IMR-90 (cell line): ENCODE data around the gene ZNF785. TPM values are rescaled to one million over a fixed set of nuclear protein-coding genes. Genes with fewer than 3 reads are reported as not detected.

Source experiments
- ATAC-seq: fragments of 200-7000 bp; cut with Tn5 transposase; 2 replicates; pipeline ENCODE4 v1.9.1; 2020; ENCODE audit warnings: low read depth, mild to moderate bottlenecking, moderate library complexity
- BruUV-seq: library from RNA; stranded (reverse); fragments of 400-500 nt; replicated peaks from 2 replicates; lab custom pipeline; 2021; lab: Mats Ljungman, UMichigan
- CTCF ChIA-PET: fragments of 300-600 bp; formaldehyde crosslinking; extraction: SDS; loops from one replicate; lab custom pipeline; 2021; ENCODE audit warnings: antibody characterized with exemption; lab: Yijun Ruan, JAX
- POLR2A ChIA-PET: fragments of 300-600 bp; sonication (Branson Sonifier 250); formaldehyde crosslinking; loops from one replicate; lab custom pipeline; 2022; ENCODE audit warnings: antibody characterized with exemption; ENCODE audit not compliant: unreplicated experiment; lab: Charles Lee
- DNase-seq: peaks from one replicate; pipeline ENCODE4 v3.0.0; 2013
- H2AFZ ChIP-seq: replicated peaks from 2 replicates; pipeline ENCODE3; 2013; ENCODE audit warnings: low read length, mild to moderate bottlenecking; ENCODE audit not compliant: poor library complexity
- H2AK5ac ChIP-seq: 2 replicates; pipeline ENCODE4 v1.6.1; 2013; ENCODE audit warnings: low read depth, low read length, inconsistent platforms
- H2AK9ac ChIP-seq: replicated peaks from 2 replicates; pipeline ENCODE3; 2013; ENCODE audit warnings: mild to moderate bottlenecking, low read depth, low read length, moderate library complexity; ENCODE audit not compliant: poor library complexity
- H2BK120ac ChIP-seq: 2 replicates; pipeline ENCODE4 v1.6.1; 2013; ENCODE audit warnings: low read depth, low read length, inconsistent platforms
- H2BK15ac ChIP-seq: 3 replicates; pipeline ENCODE4 v1.6.1; 2013; ENCODE audit warnings: low read depth, low read length, inconsistent platforms
- H2BK20ac ChIP-seq: 2 replicates; pipeline ENCODE4 v1.6.1; 2013; ENCODE audit warnings: low read depth, mild to moderate bottlenecking, inconsistent platforms, low read length, moderate library complexity
- H2BK5ac ChIP-seq: 2 replicates; pipeline ENCODE4 v1.6.1; 2013; ENCODE audit warnings: mild to moderate bottlenecking, low read depth, low read length, inconsistent platforms; ENCODE audit not compliant: poor library complexity, severe bottlenecking
- H3K14ac ChIP-seq: replicated peaks from 2 replicates; pipeline ENCODE4 v1.6.1; 2013; ENCODE audit warnings: low read depth, low read length, inconsistent platforms
- H3K18ac ChIP-seq: 2 replicates; pipeline ENCODE4 v1.6.1; 2013; ENCODE audit warnings: low read depth, low read length, control low read depth
- H3K23ac ChIP-seq: 2 replicates; pipeline ENCODE4 v1.6.1; 2013; ENCODE audit warnings: low read depth, low read length, inconsistent platforms
- H3K27ac ChIP-seq: 2 replicates; pipeline ENCODE4 v1.5.1; 2013; ENCODE audit warnings: mild to moderate bottlenecking, control low read depth, low read length; ENCODE audit not compliant: insufficient read depth
- H3K27me3 ChIP-seq: 2 replicates; pipeline ENCODE4 v1.6.1; 2013; ENCODE audit warnings: low read length; ENCODE audit not compliant: control insufficient read depth, insufficient read depth
- H3K36me3 ChIP-seq: 2 replicates; pipeline ENCODE4 v1.6.1; 2013; ENCODE audit warnings: low read length, mixed read lengths; ENCODE audit not compliant: control insufficient read depth, insufficient read depth
- H3K4ac ChIP-seq: 2 replicates; pipeline ENCODE4 v1.6.1; 2013; ENCODE audit warnings: low read depth, low read length, inconsistent platforms
- H3K4me1 ChIP-seq: 2 replicates; pipeline ENCODE4 v1.6.1; 2013; ENCODE audit warnings: low read length, mixed read lengths; ENCODE audit not compliant: control insufficient read depth, insufficient read depth
- H3K4me2 ChIP-seq: 2 replicates; pipeline ENCODE4 v1.6.1; 2013; ENCODE audit warnings: low read depth, mild to moderate bottlenecking, control low read depth, low read length, moderate library complexity
- H3K4me3 ChIP-seq: 2 replicates; pipeline ENCODE4 v1.5.1; 2013; ENCODE audit warnings: low read depth, mild to moderate bottlenecking, control low read depth, low read length, moderate library complexity; ENCODE audit not compliant: insufficient read depth
- H3K56ac ChIP-seq: 2 replicates; pipeline ENCODE4 v1.6.1; 2013; ENCODE audit warnings: low read length, inconsistent platforms; ENCODE audit not compliant: insufficient read depth; ENCODE audit errors: extremely low read depth
- H3K79me1 ChIP-seq, 2 experiments: 2 replicates each; pipeline ENCODE4 v1.6.1; 2013; ENCODE audit warnings: low read length in 2 of 2, inconsistent platforms in 1 of 2, low read depth in 1 of 2
- H3K9ac ChIP-seq: 2 replicates; pipeline ENCODE4 v1.6.1; 2013; ENCODE audit warnings: low read depth, low read length, control low read depth
- H3K9me1 ChIP-seq: 2 replicates; pipeline ENCODE4 v1.6.1; 2013; ENCODE audit warnings: low read length, inconsistent platforms; ENCODE audit not compliant: insufficient read depth
- H3K9me3 ChIP-seq: 2 replicates; pipeline ENCODE4 v1.6.1; 2013; ENCODE audit warnings: low read length; ENCODE audit not compliant: control insufficient read depth, insufficient read depth
- H4K20me1 ChIP-seq: 2 replicates; pipeline ENCODE4 v1.6.1; 2013; ENCODE audit warnings: low read length, inconsistent platforms; ENCODE audit not compliant: insufficient read depth
- H4K5ac ChIP-seq: 2 replicates; pipeline ENCODE4 v1.6.1; 2013; ENCODE audit warnings: mild to moderate bottlenecking, low read depth, low read length, control low read depth
- H4K8ac ChIP-seq, 2 experiments: 2 replicates each; pipeline ENCODE4 v1.6.1; 2013; ENCODE audit warnings: low read depth in 2 of 2, low read length in 2 of 2, control low read depth in 1 of 2, inconsistent platforms in 1 of 2
- H4K91ac ChIP-seq: 2 replicates; pipeline ENCODE4 v1.6.1; 2013; ENCODE audit warnings: low read depth, low read length, inconsistent platforms; ENCODE audit not compliant: insufficient read depth
- BHLHE40 ChIP-seq: fragments of 150-350 bp; IDR thresholded peaks from 2 replicates; pipeline ENCODE4 v1.6.1; 2016; ENCODE audit warnings: mild to moderate bottlenecking, low read depth, low read length
- RAD21 ChIP-seq: IDR thresholded peaks from 2 replicates; pipeline ENCODE4 v1.6.1; 2012; ENCODE audit warnings: low read length, improper control_type of control experiment
- SMC3 ChIP-seq: fragments of 150-350 bp; IDR thresholded peaks from 2 replicates; pipeline ENCODE4 v1.6.1; 2016; ENCODE audit warnings: low read depth, mild to moderate bottlenecking, antibody characterized with exemption, low read length, moderate library complexity
- WGBS, 2 experiments: methylation state at CpG; one replicate each; pipeline versions ENCODE4 v1.1.5 to v1.1.7; 2013; ENCODE audit warnings: missing lambda C conversion rate in 2 of 2; ENCODE audit not compliant: insufficient read length in 1 of 2; ENCODE audit errors: extremely low coverage in 2 of 2; 5-methylcytosine and 5-hydroxymethylcytosine counted together
- dilution Hi-C: fragments of 300-500 bp; cut with HindIII; formaldehyde crosslinking; loops from one replicate; pipeline ENCODE4 v1.14.3; 2018; ENCODE audit warnings: low sequenced_read_pairs; ENCODE audit not compliant: unreplicated experiment
- in situ Hi-C: fragments of 300-500 bp; cut with MboI; formaldehyde crosslinking; loops from 3 replicates; pipeline ENCODE4 v1.14.3; 2019; ENCODE audit warnings: low sequenced_read_pairs, inconsistent platforms, mixed read lengths
- intact Hi-C: fragments of 100-400 bp; cut with micrococcal nuclease; formaldehyde crosslinking; loops from 2 replicates; pipeline ENCODE4 v1.10.0; 2022
- polyA plus RNA-seq, 3 experiments: library from polyadenylated mRNA; depleted of rRNA; stranded (reverse); fragments of >200 nt; gene quantifications; 2 replicates each; pipeline ENCODE4 v1.2.3, GENCODE V29; 2012; ENCODE audit warnings: low replicate concordance in 1 of 3
- total RNA-seq: library from RNA; depleted of rRNA; stranded (reverse); fragments of >200 nt; gene quantifications from 2 replicates; pipeline ENCODE4 v1.2.3, GENCODE V29; 2012
- TF ChIP-seq, protein P1 (sequence below): conservative IDR thresholded peaks from 2 replicates; pipeline ENCODE4 v1.5.1; 2012; ENCODE audit warnings: mild to moderate bottlenecking, low read depth, low read length, improper control_type of control experiment

The ZNF785 gene
- total and polyA plus RNA-seq, 2 of the 4 experiments (the other 2 are of a cell fraction) = 2.9 to 4.0 TPM

GRCh38 chr16:30615358-30616091 lies 30.0 kb upstream of the ZNF785 start:
- dilution Hi-C loops (no loop called here), in situ Hi-C loops (no loop called here), intact Hi-C loops (no loop called here)
- TF ChIP-seq SMC3 = peak; percentile 35; the same call in 1 of the 2 replicates
- TF ChIP-seq RAD21 = peak; percentile 58
- TF ChIP-seq BHLHE40 = no peak
- TF ChIP-seq, protein P1, sequence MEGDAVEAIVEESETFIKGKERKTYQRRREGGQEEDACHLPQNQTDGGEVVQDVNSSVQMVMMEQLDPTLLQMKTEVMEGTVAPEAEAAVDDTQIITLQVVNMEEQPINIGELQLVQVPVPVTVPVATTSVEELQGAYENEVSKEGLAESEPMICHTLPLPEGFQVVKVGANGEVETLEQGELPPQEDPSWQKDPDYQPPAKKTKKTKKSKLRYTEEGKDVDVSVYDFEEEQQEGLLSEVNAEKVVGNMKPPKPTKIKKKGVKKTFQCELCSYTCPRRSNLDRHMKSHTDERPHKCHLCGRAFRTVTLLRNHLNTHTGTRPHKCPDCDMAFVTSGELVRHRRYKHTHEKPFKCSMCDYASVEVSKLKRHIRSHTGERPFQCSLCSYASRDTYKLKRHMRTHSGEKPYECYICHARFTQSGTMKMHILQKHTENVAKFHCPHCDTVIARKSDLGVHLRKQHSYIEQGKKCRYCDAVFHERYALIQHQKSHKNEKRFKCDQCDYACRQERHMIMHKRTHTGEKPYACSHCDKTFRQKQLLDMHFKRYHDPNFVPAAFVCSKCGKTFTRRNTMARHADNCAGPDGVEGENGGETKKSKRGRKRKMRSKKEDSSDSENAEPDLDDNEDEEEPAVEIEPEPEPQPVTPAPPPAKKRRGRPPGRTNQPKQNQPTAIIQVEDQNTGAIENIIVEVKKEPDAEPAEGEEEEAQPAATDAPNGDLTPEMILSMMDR = peak; percentile 50
- no peak overlapping the region for H4K8ac ChIP-seq
- ChIA-PET CTCF (interaction anchor here (0.6 to 1.6 kb wide), 5 partner anchors 13 to 31 kb away, joined by 3 to 5 read pairs (median 4); no protein-coding TSS in a partner anchor), POLR2A (no interaction called here)
- H3K9ac ChIP-seq = no peak overlapping the region
- H3K9me1 ChIP-seq = no peaks in the 10 kb centered on the region
- H3K23ac ChIP-seq = no peak overlapping the region
- no peaks in the 10 kb centered on the region for H4K20me1 ChIP-seq
- H2BK15ac ChIP-seq = no peak overlapping the region
- no peak overlapping the region for H4K5ac ChIP-seq
- H2AK9ac ChIP-seq = no peak overlapping the region
- peaks cover 0 to 4% of the 10 kb centered on the region in 2 experiments; a peak in 1 of 4 replicates for H3K79me1 ChIP-seq
- no peak overlapping the region for H2BK20ac ChIP-seq
- no peak overlapping the region for H3K4ac ChIP-seq
- no TSS peak for BruUV-seq
- no peaks in the 10 kb centered on the region for H3K4me1 ChIP-seq
- H3K4me3 ChIP-seq = no peak overlapping the region
- WGBS, 2 experiments = 11% methylated on average over 5 of the region's 12 CpGs; no CpG with 5 or more reads in 1 of the 2 experiments
- no peak overlapping the region for H3K14ac ChIP-seq
- no peak overlapping the region for H3K27ac ChIP-seq
- no peaks in the 10 kb centered on the region for H3K36me3 ChIP-seq
- peak; percentile 8 for DNase-seq
- H2BK5ac ChIP-seq = no peak overlapping the region
- no peak overlapping the region for H3K56ac ChIP-seq
- H2AK5ac ChIP-seq = no peak overlapping the region
- no peak overlapping the region for H2BK120ac ChIP-seq
- H3K18ac ChIP-seq = no peak overlapping the region
- ATAC-seq = peak; percentile 42; the same call in 1 of the 2 replicates
- H3K27me3 ChIP-seq = no peaks in the 10 kb centered on the region; the same call in 1 of the 2 replicates
- H4K91ac ChIP-seq = no peak overlapping the region
- no peak overlapping the region for H3K4me2 ChIP-seq
- H3K9me3 ChIP-seq = no peaks in the 10 kb centered on the region
- peak overlapping the region; percentile 65 for H2AFZ ChIP-seq
